NCI-H1417 treated with DMSO at 0.1 percent for 48 hours (cell line): Measurements from ENCODE around the gene ARHGAP11B.
"Not testable (repeated sequence)": the region's sequence is repeated elsewhere in the genome, so short reads cannot be mapped to it uniquely, and the experiment has no call there.

ENCODE experiments used
- DNase-seq: peaks from one replicate; lab custom pipeline; 2025; lab: John Stamatoyannopoulos, UW

Gene ARHGAP11B

DNA sequence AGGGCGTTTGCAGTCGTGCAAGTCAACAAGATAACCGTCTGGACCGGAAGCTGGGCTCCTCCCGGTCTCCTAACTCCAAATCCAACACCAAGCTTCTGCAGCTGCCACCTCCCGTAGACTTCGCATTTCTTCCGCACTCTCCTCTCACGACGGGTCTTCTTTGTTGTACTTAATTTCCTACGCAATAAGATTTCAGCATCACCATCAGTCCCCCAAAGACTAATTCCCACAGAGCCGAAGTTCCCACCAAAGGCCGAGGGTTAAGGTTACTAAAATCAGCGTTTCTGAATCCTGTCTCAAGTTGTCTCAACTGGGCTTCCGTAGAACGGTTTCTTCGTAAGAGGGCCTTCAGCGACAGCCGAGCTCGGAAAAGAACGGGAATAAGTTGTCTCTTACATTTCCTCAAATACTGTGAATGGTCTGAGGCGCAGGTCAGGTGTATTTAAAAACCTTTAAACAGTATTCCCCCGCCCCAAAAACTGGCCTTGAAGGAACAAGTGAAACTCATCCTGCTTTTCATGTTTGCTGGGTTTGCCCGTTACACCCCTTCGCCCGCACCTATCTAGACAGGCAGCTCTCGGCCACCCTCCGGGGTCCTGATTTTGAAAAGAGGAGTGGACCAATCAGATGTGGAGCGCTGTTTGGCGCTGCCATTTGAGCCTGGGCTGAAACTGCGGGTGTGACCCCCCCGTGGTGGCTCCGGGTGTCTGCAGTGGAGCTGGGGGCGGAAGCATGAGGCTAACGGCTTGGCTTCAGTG, at the start of gene ARHGAP11B:
ARHGAP11B (plus strand) TSS at position 693 of the 758 bp plus-strand sequence.
- not testable (repeated sequence) for DNase-seq

DNA sequence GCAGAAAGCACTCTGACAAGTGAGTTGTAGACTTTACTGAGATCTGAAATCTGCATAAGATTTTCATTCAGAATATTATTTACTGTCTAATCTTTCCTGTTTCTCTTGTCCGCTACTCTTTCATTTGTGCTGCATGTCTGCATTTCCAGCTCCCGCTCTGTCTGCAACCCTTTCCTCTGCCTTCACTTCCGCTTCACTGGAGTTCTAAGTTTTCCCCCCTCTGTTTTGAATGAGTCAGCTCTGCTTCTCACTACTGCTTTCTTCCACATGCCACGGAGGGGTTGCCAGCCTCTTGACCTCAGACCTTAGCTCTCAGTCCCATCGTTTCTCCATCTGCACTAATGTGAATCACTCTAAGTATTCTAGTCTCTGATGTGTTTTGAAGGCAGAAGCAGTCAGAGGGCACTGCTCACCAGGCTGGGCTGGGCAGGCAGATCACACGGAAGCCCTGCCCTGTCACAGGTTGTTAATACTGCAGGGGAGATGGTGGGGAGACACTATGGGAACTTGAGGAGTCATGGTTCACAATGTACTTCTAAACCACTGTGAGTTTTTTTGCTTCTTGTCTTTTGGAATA, 46.4 kb upstream of the ARHGAP11B start:
- not testable (repeated sequence) for DNase-seq

DNA sequence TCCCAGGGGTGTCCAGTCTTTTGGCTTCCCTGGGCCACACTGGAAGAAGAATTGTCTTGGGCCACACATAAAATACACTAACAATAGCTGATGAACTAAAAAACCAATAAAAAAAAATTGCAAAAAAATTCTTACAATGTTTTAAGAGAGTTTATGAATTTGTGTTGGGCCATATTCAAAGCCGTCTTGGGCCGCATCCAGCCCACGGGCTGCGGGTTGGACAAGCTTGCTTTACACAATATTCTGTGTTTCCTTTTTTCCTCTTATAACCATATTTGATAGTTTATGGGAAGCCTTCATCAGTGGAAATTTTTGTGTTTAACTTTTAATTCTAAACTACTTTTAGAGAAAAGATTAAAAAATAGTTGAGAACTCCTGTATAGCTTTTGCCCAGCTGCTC, 45.2 kb upstream of the ARHGAP11B start:
- DNase-seq, result not testable (repeated sequence)

DNA sequence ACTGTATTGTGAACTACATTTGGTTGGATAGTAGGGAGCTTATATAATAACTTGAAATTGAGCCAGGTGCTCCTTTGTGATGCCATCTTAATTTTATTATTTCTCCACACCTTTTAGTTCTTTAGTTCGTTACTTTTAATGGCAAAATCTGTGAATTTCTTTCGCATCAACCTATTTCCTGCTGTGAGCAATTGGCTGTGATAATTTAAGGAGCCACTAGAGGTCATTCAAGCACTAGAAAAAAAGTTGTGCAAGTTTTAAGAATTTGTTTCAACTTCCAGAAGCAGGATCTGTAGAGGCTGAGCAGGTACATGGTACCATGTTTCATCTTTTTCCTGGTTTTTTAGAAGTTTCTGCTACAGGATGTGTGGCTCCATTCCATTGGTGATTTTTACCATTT, 27.0 kb upstream of the ARHGAP11B start:
- not testable (repeated sequence) for DNase-seq

DNA sequence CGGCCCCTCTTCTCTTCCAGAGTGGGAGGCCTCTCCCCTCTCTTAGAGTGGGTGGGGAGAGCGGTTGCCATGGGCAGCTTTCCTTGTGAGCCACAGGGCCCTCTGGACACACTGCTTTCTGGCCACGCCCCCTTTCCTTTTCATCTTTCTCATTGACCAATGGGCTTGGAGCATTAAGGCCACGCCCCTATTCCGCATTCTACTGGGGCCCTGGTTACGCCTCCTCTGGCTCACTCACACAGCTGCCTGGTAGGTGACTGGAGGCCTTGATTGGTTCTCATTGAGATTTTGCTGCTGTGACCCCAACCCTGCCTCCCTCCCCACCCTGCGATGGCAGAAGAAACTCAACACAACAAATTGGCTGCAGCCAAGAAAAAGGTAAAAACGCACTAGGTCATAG, 22.1 kb upstream of the ARHGAP11B start, which contains the start of gene GOLGA8H:
GOLGA8H (plus strand) TSS at position 233 of the 400 bp plus-strand sequence; CDS start at position 331, 98 bp downstream.
- not testable (repeated sequence) for DNase-seq

DNA sequence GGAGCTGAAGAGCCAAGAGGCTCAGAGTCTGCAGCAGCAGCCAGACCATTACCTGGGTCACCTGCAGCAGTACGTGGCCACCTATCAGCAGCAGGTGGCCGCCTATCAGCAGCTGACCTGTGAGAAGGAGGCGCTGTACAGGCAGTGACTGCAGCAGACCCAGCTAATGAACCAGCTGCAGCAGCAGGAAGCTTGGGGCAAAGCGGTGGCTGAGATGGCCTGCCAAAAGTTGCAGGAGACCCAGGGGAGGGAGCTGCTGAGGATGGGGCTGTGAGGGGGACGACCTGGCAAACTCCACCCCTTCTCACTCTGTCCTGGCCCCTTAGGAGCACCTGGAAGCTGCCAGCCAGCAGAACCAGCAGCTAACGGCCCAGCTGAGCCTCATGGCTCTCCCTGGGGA, 13.7 kb upstream of the ARHGAP11B start:
- DNase-seq, result not testable (repeated sequence)

DNA sequence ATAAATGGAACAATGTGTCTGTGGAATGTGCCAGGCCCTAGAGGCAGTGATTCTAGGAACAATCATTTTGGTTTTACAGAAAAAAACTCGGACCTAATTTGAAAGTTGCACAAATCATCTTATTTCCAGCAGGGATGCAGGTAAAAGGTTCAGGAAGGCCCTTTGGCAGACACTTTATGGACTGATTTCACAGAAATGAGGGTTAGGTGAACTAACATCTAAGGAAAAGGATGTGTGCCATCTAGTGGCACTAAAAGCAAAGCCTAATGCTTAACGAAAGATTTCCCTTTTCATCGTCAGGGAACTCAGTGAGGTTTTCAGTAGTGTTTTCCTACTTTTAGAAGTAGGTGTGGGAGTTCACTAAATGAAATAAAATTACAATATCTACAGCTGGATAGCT, 4.6 kb upstream of the ARHGAP11B start:
- not testable (repeated sequence) for DNase-seq

DNA sequence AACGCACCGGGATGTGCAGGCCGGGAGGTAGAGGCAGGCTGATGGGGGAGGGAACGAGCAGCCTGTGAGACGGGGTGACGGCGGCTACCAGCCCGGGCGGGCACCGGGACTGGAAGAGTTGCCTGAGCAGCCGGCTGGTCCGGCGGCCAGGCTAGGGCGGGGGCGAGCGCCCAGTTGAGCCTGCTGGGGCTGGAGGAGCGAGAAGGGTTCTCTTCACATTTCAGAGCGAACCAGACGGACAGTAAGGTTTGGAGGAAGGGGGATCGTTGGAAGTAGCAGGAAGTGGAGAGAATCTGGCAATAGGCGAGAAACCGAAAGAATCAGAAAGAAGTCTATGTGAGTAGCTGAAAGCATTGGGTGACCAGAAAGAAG, 252 bp downstream of the ARHGAP11B start:
- not testable (repeated sequence) for DNase-seq

DNA sequence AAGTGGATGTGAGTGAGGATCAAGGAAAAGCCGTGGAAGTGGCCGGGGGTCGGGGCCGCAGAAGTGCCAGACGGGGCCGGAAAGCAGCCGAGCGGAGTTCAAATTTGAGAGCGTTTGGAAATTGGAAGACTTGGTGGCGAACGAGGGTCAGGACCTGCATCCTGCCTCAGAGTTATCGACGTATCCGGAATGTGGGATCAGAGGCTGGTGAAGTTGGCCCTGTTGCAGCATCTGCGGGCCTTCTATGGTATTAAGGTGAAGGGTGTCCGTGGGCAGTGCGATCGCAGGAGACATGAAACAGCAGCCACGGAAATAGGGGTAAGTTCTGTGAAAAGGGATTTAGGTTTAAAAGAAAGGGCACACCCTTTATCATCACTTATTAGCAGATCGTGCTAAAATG, 704 bp downstream of the ARHGAP11B start:
- not testable (repeated sequence) for DNase-seq

DNA sequence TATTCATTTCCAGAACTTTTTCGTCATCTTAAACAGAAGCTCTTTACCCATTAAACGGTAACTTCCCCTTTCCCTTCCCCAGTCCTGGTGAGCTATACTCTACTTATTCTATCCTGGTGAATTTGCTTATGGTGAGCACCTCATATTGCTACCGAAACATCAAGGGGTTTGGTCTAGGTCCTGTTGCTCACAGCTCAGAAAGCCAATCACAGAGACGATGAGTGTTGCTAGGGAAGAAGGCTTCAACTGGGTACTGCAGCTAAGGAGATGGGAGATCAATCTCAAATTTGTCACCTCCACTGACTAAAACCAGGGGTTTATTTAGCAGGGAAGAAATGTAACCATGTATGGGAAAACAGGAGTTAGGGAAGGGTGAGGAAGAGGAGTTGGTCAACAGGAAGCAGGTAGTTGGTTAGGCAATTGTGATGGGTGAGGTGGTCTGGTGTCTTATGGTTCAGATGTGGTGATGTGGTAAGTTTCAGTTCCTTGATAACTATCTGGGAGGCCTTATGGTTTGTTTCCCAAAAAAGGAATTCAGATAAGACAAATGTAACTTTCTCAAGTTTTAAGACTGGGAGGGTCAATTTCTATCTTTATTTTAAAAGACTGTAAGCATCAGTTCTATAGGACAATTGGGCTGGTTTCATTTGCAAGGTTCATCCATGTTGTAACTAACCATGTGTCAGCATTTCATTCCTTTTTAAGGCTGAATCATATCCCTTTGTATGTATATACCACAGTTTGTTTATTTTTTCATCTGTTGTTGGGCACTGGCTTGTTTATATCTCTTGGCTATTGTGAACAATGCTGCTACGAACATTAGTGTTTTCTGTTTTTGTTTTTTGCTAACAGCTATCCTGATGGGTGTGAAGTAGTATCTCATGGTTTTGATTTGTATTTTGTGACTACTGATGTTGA, 24.3 kb downstream of the ARHGAP11B start:
- DNase-seq, result no peak

DNA sequence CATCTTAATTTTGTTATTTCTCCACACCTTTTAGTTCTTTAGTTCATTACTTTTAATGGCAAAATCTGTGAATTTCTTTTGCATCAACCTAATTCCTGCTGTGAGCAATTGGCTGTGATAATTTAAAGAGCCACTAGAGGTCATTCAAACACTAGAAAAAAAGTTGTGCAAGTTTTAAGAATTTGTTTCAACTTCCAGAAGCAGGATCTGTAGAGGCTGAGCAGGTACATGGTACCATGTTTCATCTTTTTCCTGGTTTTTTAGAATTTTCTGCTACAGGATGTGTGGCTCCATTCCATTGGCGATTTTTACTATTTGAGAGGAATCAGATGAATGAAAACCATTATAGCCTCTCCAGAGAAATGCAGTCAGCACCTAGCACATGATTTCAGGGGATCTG, 35.2 kb downstream of the ARHGAP11B start:
- not testable (repeated sequence) for DNase-seq

DNA sequence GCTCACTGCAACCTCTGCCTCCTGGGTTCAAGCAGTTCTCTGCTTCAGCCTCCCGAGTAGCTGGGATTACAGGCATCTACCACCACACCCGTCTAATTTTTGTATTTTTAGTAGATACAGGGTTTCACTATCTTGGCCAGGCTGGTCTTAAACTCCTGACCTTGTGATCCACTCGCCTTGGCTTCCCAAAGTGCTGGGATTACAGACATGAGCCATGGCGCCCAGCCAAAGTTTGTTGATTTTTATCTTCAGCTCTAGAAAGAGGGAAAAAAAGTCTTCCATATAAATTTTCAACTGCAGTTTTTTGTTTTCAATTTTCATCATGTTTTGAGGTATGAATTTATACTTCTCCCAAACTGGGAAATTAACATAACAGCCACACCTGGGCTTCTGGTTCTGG, 43.7 kb downstream of the ARHGAP11B start:
- DNase-seq, result not testable (repeated sequence)

DNA sequence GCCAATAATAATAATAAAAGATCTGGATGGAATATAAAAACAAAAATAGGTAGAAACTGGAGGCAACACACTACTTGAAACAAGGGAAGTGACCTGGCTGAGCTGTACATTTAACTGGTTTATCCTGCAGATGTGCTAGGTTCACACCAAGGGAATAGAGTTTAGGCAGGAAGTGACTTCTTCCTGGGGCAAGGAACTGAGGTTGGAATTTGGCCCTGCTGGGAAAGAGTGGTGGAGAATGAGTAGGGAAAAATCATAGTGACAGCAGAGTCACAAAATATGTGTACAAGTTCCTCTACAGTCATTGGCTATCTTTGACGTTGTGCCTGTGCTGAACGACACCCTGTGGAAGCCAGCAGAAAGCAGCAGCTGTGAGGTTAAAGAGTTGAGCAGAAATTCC, 44.1 kb downstream of the ARHGAP11B start:
- no peak for DNase-seq

DNA sequence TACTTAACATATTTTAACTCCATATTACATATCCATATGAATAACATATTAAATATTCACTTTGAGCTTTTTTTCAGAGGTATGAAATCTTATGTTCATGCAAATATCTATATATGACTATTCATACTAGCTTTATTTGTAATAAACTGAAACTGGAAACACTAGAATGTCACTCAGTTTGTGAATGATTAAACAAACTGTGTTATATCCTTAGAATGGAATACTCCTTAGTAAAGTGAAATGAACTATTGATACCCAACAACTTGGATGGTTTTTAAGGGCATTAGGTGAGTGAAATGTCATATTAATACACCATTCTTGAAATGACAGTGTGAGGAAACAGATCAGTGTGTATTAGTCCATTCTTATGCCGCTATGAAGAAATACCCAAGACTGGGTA, 45.4 kb downstream of the ARHGAP11B start:
- no peak for DNase-seq

DNA sequence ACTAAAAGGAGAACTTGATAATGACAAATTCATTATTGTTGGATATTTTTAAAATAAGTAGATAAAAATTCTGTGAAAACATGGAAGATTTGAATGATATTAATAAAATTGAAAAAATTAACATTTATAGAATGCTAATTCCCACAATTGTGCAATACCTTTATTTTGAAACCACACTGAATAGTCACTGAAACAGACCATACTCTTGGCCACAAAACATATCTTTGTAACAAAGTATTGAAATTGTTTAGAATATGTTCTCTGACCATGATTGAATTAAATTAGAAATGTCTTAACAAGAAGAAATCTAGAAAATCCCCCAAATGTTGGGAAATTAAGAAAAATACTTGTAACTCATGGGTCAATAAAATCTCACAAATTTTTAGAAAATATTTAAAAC, 49.2 kb downstream of the ARHGAP11B start:
- no peak for DNase-seq

DNA sequence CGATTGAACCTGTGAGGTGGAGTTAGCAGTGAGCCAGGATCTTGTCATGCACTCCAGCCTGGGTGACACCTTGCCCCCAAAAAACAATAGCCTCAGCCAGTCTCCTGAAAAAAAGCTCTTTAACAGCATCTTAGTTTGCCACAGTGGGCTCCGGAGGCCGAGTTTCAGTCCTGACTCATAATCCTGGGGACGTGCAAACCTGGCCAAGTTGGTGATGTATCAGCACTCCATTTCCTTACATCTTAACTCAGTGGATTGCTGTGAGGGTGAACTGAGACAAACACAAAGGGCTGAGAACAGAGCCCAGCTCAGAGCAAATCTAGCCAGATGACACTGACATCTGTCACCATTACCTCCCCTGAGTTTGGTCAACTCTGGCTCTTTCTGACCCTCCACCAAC, 50.0 kb downstream of the ARHGAP11B start:
- DNase-seq, result not testable (repeated sequence)

DNA sequence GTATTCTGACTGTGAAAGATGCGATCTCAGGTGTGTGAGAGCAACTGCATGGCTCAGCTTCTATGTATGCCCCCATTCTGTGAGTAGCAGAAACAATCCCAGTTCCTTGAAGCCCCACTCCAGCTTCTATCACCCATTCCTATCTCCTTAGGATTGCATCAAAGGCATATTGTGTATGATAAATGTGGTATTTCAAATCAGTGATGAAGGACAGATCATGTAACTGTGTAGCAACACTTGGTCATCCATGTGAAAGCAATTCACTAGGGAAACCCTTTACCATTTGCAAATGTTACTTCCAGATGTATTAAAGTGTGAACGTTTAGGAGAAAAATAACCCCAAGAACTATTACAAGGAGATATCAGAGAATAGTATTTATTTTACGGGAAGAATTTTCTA, 55.1 kb downstream of the ARHGAP11B start:
- DNase-seq, result not testable (repeated sequence)

DNA sequence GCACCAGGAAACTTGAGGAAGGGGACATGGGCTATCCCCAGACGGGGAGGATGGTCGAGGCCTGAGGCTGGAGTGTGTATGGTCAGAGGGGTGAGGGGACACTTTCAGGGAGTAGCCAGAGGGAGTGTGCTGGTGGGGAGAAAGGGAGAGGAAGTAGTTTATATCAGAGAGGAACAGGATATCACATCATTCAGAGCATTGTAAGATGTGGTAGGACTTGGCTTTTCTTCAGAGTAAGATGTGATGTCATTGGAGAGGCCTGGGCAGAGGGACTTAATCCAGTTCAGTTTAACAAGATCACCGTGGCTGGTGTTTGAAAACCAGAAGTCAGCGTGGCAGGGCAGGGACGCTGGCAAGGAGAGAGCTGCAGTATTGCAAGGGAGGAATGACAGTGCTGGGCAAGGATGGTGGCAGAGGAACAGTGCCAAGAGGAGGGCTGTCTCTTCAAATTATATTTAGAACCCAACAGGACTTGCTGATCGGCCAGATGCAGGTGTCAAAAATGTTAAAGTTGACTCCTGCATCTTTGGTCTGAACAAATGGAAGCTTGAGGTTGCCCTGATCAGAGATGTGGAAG, 59.9 kb downstream of the ARHGAP11B start:
- DNase-seq, result not testable (repeated sequence)

DNA sequence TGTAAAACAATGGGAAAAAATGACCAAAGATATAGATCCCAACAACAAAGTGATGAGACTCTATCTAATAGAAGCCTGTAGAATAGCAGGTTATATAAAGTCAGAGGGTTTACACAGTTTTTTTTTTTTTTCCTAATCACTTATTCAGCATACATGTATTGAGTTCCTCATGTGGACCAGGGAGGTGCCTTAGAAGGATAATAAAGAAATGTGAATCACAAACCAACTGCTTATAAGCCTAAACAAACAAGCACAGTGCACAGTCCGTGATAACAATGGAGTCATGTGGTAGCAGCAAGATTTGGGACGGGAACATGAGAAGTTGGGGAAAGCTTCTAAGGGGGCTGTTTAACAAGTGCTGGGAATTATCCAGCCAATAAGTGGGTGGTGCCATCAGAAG, 60.7 kb downstream of the ARHGAP11B start:
- DNase-seq, result not testable (repeated sequence)
